ENCODE measurements around the gene PPP4C.
"Not testable (repeated sequence)": the region's sequence is repeated elsewhere in the genome, so short reads cannot be mapped to it uniquely, and the experiment has no call there.

Gene PPP4C

GRCh38 chr16:30075503-30076275 lies at the start of gene PPP4C:
Gene PPP4C, plus strand, starts transcription at chr16:30075994. Its CDS starts 384 bp downstream, at chr16:30076378.
- peak; percentile 97 for DNase-seq

DNA sequence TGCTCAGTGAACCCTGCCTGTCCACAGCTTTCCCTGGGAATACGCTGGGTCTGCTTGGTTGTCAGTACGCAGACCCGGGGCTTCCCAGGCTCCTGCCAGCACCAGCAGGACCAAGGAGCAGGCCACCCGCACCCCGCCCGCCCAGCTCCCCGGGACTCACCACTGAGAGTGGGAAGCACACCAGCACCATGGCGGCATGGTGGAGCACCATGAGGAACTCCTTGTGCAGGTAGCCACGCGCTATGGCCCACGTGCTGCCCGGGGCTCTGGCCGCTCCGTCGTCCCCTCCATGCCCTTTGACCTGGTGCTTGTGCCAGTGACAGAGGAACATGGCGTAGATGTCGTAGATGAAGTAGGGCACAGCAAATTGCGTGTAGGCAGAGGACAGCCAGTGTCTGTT lies 49.3 kb upstream of the PPP4C start:
- no peak for DNase-seq

- DNase-seq: no peak
Observed at GRCh38 chr16:30027588-30028437, 48.0 kb upstream of the PPP4C start.

DNA sequence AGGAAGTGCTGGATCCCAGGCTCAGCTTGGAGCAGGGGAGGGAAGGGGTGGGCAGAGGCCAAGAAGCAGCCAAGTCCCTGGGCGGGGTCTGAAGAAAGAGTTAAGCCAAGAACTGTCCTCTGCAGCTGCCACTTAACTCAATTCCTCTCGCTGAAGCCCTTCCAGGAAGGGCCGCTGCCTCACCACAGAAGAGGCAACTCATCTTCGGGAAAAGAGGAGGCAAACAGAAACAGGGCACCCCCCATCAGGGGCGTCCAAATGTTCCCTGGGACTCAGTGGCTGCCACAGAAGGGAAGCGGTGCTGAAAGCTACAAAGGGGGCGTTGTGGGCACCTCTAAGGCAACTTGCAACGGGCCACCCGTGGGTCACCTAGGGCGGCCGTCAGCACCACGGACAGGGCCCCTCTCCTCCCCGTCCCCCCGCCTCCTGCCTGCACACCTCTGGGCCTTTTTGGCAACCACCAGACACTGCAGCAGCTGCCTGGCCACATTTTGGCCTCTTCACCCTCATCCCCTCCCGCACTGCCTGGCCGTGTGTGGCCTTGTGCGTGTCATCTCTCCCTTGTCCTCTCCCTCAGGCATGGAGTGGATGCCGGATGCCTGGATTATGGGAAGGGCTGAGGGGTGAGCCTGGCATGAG lies 47.2 kb upstream of the PPP4C start:
- DNase-seq: peak; percentile 68

- DNase-seq: no peak
Observed at GRCh38 chr16:30030011-30030685, 45.6 kb upstream of the PPP4C start.

- no peak for DNase-seq
Observed at GRCh38 chr16:30030841-30031413, 44.9 kb upstream of the PPP4C start, which contains the start of gene TLCD3B. Gene TLCD3B, minus strand, starts transcription at chr16:30031271. Its CDS starts 744 bp downstream, at chr16:30030527.

GRCh38 chr16:30031477-30031918 lies 44.3 kb upstream of the PPP4C start:
- DNase-seq: no peak

DNA sequence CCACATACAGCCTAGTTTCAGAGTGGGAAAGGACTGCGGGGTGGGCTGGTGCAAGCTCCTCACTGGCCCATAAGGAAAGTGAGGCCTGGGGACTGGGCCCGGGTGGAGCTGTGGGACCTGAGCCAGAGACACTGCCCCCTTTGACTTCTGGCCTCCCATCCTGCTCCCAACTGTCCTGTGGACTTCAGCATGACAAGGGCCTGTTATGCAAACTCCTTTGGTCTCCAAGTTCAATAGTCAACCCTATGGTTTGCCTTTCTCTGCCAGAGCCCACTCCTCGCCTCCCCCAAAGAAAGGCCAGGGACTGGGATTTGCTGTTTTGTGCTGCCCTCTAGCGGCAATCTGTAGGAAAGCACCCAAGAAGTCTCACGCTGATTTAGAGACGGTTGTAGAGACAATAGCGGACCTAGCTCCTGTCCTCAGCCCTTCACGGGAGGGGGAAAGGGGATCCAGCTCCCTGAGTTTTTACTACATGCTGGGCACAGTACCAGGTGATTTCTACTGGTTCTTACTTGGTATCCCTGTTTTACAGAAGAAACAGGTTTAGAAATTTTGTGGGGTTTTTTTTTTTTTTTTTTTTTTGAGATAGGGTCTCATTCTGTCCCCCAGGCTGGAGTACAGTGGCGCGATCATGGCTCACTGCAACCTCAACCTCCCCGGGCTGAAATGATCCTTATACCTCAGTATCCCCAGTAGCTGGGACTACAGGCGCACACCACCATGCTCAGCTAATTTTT lies 43.5 kb upstream of the PPP4C start:
- peak; percentile 82 for DNase-seq

DNA sequence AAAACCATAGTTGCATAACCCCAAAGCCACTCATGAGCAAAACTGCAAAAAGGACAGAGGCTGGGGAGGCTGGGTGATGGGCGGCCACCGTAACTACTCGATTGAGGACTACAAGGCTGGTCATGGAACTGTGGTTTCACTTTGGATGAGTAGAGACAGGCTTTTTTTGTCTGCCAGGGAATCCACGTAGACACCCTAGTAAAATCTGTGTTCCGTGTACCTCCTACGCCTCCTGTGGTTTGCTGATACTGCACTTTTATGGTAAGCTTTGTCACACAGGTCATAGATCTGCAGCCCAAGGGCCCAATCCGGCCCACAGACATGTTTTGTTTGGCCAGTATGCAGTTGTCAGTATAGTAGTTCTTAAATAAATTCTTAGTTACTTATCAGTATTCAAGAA lies 42.5 kb upstream of the PPP4C start:
- no peak for DNase-seq

GRCh38 chr16:30040221-30040620 lies 35.6 kb upstream of the PPP4C start:
- DNase-seq: peak; percentile 54

- DNase-seq: not testable (repeated sequence)
Observed at GRCh38 chr16:30040690-30041089, 35.1 kb upstream of the PPP4C start.

GRCh38 chr16:30041841-30042240 lies 34.0 kb upstream of the PPP4C start:
- peak; percentile 75 for DNase-seq

DNA sequence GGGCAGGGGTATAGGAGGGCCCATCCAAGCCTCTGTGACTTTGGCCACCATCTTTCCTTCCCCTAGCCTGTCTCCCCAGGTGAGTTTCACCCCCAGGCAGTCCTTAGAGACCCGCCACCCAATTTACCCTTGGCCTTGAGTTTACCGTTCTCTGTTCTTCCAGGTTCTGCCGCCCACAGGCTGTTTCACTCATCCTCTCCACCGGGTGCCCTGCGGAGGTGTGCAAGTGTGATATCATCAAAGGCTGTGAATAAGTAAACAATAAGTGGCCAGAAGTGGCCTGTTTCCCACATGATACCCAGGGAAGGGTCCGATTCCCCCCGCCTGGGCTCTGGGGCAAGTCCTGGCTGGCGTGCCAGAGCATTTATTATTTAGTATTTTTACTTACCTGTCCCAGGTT lies 29.6 kb upstream of the PPP4C start:
- no peak for DNase-seq

DNA sequence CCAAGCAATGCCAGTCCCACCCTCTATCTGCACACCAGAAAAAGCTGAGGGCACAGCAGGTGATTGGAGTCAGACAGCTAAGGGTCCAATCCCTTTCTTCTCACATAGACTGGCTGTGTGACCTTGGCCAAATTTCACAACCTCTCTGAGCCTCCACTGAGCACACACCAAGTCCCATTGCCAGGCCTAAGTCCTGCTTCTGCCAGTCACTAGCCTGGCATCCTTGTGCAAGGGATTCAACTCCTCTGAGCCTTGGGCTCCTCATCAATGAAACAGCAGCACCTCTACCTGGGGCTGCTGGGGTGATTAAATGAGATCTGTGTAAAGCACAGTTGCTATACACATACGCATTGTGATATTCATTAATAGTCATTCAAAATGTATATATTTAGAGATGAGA lies 29.2 kb upstream of the PPP4C start:
- DNase-seq: no peak

GRCh38 chr16:30049871-30050270 lies 25.9 kb upstream of the PPP4C start:
- no peak for DNase-seq

GRCh38 chr16:30051518-30051917 lies 24.3 kb upstream of the PPP4C start:
- DNase-seq: no peak

DNA sequence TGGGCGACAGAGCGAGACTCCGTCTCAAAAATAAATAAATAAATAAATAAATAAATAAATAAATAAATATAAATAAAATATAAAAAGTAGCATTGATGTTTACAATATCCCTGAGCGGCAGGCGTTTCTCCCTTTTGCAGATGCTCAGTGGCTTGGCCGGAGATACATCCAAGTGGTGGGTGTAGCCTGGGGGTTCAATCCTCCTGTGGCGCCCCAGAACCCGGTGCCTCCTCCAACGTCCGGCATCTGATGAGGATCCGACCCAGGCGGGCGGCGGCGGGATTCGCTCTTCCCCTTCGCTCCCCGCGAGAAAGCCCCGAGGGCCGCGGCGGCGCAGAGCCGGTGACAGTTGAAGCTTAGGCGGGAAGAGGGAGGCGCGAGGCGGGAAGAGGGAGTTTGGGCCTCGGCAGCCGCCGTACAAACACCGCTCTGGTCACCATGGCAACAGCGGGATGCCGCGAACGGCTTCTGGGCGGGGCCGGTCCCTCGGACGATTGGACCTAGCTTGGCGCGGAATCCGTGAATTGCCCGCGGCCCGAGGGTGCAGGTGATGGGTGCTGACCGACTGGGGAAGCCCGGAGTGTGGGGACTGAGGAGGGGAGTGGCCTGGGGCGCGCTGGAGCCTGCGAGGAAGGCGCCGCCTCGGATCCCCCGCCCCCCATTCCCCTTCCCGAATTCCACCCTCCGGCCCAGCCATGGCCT lies 23.0 kb upstream of the PPP4C start:
- peak; percentile 97 for DNase-seq

DNA sequence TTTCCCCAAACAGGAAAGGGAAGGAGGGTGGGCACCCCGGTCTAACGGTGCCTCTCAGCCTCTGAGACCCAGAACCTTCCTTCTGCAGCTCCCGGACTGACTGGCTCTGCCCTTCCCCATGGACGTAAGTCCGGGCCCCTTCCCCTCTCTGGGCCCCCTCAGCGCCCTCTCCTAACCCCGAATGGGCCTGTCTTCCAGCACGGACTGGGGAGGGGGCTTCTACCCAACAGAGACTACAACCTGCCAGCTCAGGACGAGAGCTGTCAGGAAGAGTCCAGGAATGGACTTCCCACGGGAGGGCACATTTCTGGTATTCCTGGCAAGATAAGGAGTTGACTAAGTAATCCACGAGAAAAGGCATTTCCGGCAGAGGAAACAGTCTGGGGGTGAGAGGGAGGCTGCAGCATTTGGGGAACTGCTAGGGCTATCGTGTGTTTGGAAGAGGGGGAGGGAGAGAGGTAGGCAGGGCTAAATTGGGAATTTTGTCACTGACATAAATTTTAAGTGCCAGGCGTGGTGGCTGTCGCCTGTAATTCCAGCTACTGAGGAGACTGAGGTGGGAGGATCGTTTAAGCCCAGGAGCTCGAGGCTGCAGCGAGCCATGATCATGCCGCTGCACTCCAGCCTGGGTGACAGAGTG lies 22.3 kb upstream of the PPP4C start:
- no peak for DNase-seq

GRCh38 chr16:30054451-30054850 lies 21.3 kb upstream of the PPP4C start:
- no peak for DNase-seq

GRCh38 chr16:30054959-30055553 lies 20.7 kb upstream of the PPP4C start:
- DNase-seq: peak; percentile 74
